Activated naive CD4-positive, alpha-beta T cell treated with Interleukin-2 at 50 U/mL for 16 hours (primary cell): Measurements from ENCODE around the gene DIAPH2.

ENCODE experiments used
- DNase-seq: peaks from one replicate; pipeline ENCODE4 v3.0.0-alpha.2; 2020

Gene DIAPH2

GRCh38 chrX:97616883-97617530 lies 932.4 kb downstream of the DIAPH2 start:
- DNase-seq: no peak

DNA sequence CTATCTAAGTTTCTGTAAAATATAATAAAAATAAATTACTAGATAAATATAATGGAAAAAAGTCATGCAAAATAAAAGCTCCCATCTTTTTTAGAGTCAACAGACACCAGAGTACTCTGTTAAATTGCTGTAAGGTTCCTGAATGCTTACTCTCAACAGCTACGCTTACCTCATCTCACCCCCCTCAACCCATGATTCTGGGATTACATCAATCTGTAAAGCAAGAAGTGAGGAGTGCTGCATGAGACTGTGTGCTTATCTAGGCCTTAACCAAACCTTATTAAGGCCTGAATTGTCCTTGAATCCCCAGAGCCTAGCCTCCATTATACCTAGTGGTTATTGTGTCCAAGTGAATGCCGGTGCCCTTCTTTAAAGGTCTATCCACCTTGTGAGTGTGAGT lies 934.9 kb downstream of the DIAPH2 start:
- DNase-seq: no peak

DNA sequence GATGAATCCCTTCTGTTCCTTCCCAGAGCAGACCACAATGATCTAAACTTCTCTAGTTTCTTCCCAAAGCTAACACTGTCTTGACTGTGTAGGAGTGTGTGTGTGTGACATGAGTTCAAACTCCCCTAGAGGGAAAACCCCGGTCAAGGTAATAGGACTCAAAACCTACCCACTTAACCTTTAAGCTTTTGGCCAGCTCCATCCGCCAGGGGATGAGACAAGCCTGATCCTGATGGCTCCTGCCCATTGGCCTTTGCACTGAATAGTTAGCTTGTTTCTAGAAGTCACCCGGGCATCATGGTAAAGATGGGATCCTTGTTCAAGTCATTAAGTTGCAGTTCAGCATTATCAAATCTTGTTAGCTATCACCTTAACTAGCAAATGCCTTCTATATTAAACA lies 937.5 kb downstream of the DIAPH2 start:
- no peak for DNase-seq

DNA sequence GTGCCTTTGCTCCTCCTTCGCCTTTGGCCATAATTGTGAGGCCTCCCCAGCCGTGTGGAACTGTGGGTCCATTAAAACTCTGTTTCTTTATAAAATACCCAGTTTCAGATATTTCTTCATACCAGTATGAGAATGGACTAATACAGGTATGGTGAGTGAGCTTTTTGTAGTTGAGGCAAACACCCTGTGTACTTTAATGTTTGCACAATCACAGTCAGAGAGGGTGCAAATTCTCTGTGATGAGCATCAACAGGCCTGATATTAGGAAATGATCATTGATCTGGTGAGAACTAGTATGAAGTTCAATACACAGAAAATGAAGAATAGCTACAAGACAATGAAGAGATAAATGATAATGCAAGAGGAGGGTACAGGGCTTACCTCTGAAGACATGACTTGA lies 943.7 kb downstream of the DIAPH2 start:
- no peak for DNase-seq

DNA sequence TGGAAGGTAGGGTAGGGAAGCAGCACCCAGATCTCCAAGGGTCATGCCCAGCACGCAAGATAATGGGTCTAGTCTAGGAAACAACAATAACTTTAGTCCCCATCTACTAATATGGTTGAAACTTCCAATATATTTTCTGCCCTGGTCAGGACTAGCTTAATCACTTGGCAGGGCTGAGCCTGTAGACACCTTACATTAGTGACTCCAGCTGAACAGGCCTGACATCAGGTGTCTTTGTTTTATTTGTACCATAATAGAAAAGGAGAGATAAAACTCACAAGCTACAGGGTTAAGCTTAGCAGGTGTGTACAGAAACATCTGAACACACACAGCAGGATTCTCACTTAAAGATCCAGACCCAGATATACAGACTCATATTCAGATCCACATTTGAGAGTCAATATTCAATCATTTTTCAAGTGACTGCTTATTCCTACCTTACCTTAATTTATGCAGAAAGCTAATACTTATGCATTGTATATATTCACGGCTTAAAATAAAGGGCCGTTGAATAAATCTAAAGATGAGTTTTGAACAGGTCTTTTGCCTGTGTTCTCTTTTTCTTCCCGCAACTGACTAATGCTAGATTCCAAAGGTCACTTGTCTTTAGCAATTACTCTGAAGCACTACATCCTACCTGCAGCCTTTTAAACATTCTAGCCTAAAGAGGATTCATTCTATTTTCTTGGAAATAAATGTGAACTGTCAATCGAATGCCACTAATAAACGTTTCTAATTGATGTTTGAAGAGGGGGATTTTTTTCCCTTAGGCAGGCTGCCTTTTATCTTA lies 944.4 kb downstream of the DIAPH2 start:
- no peak for DNase-seq

DNA sequence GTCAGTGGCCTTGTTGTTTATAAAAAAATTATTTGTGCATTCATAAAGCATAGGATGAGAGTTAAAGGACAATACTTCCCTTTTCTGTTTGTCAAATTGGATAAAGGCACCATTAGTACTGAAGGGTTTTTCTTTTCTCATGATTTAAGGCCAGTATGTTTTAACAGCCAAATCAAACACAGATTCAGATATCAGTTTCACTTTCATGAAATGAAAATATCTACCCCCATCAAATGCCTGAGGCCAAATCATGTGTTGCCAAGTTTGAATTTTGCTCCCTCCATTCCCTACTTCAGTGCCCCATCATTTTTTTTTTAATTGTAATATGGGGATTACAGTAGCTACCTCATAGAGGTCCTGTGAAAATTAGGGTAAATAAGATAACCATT lies 944.9 kb downstream of the DIAPH2 start:
- DNase-seq: no peak

GRCh38 chrX:97633798-97634197 lies 949.2 kb downstream of the DIAPH2 start:
- DNase-seq: no peak

DNA sequence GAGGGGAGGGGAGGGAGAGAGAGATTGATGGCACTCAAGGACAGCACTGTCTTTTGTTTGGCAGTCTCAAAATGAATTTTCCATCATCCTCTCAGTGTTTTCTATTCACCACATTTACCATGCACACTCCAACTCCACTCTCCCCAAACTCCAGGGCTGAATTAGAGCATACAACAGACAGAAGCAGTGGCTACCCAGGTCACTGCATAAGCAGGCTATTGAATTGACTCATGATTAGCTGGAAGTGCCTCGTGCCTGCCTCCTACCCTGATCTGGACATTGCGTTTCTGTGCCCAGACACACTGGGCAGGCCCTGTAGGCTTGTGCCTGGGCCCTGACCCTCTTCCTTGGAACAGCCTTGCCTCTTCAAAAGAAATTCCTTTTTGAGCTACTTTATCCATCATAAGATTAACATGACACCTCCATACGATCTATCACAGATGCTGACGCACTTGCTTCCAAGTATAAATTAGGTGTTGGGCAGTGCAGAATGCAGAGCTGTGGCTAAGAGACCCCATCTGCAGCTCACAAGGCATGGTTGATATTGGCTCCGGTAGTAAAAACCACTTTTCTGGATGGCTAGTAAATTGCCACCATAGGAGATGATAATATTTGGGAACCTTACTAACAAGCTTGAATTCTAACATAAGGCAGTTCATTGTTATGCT lies 952.0 kb downstream of the DIAPH2 start:
- no peak for DNase-seq

DNA sequence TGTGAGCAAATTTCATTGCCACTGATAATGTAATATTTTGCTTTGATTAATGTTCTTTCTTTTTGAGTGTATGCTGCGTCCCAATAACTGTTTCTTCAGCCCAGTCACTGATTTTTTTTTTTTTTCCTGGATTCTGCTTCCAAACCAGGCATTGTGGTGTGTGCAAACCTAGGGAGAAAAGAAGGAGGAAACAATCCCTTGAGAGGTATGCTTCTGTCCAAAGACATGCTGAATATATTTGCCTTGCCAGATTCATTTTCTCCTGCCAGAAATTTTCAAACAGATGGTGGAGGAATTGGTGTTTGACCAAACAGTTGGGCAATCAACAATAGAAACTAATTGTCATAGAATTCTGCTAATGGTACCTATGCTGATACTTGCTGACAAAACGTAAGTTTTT lies 952.6 kb downstream of the DIAPH2 start:
- DNase-seq: no peak

GRCh38 chrX:97638621-97639020 lies 954.0 kb downstream of the DIAPH2 start:
- no peak for DNase-seq

DNA sequence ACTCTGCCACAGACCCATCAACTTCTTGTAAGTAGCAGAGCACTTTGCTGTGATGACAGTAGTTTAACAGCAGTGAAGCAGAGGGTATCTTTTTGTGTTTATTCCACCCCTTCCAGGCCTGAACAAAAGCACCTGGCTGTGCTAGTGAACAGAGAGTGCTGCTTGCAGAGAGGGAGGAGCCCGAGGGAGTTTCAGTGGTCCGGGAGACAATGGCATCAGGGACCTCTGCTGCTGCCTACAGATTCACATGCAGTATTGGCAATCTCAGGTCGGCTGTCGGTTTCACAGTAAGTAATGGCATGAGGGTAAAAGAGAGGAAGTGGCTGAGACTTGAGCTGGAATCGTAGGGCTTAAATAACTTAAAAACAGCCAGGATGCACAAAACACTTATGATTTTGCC lies 954.9 kb downstream of the DIAPH2 start:
- no peak for DNase-seq
